Ishikawa (cell line): ENCODE results near the gene MRPL24.

Experiments used
- CREB1 ChIP-seq: IDR thresholded peaks from 2 replicates; pipeline ENCODE4 v1.6.1; 2012; ENCODE audit warnings: low read depth
- EGR1 ChIP-seq: IDR thresholded peaks from 2 replicates; pipeline ENCODE4 v1.6.1; 2012
- EP300 ChIP-seq: IDR thresholded peaks from 2 replicates; pipeline ENCODE4 v1.6.1; 2012; ENCODE audit warnings: borderline replicate concordance
- FOXM1 ChIP-seq: IDR thresholded peaks from 2 replicates; pipeline ENCODE4 v1.6.1; 2012; ENCODE audit warnings: low read depth, borderline replicate concordance
- NFIC ChIP-seq: IDR thresholded peaks from 2 replicates; pipeline ENCODE4 v1.6.1; 2012
- RAD21 ChIP-seq: IDR thresholded peaks from 2 replicates; pipeline ENCODE4 v1.6.1; 2012; ENCODE audit warnings: low read depth
- REST ChIP-seq: IDR thresholded peaks from 2 replicates; pipeline ENCODE4 v1.6.1; 2012; ENCODE audit warnings: low read depth, mild to moderate bottlenecking
- TEAD4 ChIP-seq: IDR thresholded peaks from 2 replicates; pipeline ENCODE4 v1.6.1; 2012
- USF1 ChIP-seq: IDR thresholded peaks from 2 replicates; pipeline ENCODE4 v1.6.1; 2012
- YY1 ChIP-seq: IDR thresholded peaks from 2 replicates; pipeline ENCODE4 v1.6.1; 2012; ENCODE audit warnings: low read depth
- ZBTB7A ChIP-seq: IDR thresholded peaks from 2 replicates; pipeline ENCODE4 v1.6.1; 2012; ENCODE audit warnings: low read depth

- TF ChIP-seq YY1: no peak
- TF ChIP-seq RAD21: no peak
- TF ChIP-seq ZBTB7A: no peak
- TF ChIP-seq REST: no peak
- no peak for TF ChIP-seq EP300
- no peak for TF ChIP-seq USF1
- no peak for TF ChIP-seq EGR1
- no peak for TF ChIP-seq NFIC
- TF ChIP-seq TEAD4: no peak
- no peak for TF ChIP-seq FOXM1
- TF ChIP-seq CREB1: no peak
Observed at GRCh38 chr1:156727926-156728598, 12.8 kb downstream of the MRPL24 start, which contains the start of gene METTL25B.
